Neural cell (in vitro differentiated cells): ENCODE measurements around the gene SEPTIN6.

Source experiments
- EP300 ChIP-seq: fragments of 450-650 bp; conservative IDR thresholded peaks from 2 replicates; pipeline ENCODE4 v1.6.1; 2014; ENCODE audit warnings: antibody characterized with exemption, mild to moderate bottlenecking, moderate library complexity; ENCODE audit not compliant: poor library complexity, severe bottlenecking
- REST ChIP-seq: IDR thresholded peaks from 2 replicates; pipeline ENCODE4 v1.6.1; 2012; ENCODE audit warnings: borderline replicate concordance
- TF ChIP-seq, protein P1 (sequence below): fragments of 450-650 bp; IDR thresholded peaks from 2 replicates; pipeline ENCODE4 v1.5.1; 2014; ENCODE audit warnings: antibody characterized with exemption, mild to moderate bottlenecking, moderate library complexity; ENCODE audit not compliant: poor library complexity, severe bottlenecking

DNA sequence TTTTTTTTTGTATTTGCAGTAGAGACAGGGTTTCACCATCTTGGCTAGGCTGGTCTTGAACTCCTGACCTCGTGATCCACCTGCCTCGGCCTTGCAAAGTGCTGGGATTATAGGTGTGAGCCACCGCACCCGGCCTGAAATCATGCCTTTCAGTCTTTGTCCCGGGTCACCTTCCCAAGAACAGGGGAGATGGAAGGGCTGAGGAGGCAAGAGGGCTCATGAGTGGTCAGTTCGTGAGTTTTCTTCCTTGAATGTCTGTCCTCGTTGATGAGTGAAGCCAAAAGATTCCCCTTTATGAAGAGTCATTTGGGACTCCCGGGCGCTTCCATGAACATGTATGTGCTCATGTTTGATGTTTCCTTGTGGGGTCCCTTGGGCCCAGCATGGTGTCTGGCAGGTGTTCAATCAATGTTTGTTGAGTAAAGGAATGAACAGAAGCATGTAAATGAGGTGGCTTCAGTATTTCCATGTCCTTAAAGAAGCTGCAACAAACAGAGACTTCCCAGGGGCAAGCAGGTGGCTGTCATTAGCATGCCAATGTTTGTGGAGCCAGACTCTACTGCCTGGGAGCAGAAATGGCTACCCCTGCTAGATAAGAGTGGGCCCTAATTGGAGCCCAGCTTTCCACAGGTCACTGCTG is 3.4 kb upstream of the SEPTIN6 start:
- TF ChIP-seq REST (no peak), EP300 (no peak)
- TF ChIP-seq, protein P1, sequence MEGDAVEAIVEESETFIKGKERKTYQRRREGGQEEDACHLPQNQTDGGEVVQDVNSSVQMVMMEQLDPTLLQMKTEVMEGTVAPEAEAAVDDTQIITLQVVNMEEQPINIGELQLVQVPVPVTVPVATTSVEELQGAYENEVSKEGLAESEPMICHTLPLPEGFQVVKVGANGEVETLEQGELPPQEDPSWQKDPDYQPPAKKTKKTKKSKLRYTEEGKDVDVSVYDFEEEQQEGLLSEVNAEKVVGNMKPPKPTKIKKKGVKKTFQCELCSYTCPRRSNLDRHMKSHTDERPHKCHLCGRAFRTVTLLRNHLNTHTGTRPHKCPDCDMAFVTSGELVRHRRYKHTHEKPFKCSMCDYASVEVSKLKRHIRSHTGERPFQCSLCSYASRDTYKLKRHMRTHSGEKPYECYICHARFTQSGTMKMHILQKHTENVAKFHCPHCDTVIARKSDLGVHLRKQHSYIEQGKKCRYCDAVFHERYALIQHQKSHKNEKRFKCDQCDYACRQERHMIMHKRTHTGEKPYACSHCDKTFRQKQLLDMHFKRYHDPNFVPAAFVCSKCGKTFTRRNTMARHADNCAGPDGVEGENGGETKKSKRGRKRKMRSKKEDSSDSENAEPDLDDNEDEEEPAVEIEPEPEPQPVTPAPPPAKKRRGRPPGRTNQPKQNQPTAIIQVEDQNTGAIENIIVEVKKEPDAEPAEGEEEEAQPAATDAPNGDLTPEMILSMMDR, result no peak
